Measurements from ENCODE around the gene PITPNM3. TPM values are rescaled to one million over a fixed set of nuclear protein-coding genes. Genes with fewer than 3 reads are reported as not detected.

Gene PITPNM3
- total RNA-seq, 1 experiment from 2014 or later: 0.44 TPM

DNA sequence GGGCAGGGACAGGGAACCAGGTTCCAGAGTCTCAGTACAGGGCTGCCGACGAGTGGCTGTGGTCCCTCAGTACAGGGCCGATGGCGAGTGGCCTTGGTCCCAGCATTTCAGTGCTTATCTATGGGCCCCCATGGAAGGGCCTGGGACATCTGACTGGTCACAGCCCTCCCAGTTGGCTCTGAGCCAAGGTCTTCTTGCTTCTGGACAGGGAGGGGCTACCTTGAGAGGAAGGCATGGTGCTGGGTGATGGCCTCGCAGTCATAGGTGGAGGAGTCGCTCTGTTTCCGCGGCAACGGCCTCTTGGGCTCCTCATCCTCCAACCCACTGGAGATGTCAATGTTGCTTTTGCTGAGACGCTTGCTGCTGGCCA is 79.6 kb downstream of the PITPNM3 start:
- H3K27me3 ChIP-seq (ENCODE audit: control insufficient read depth, insufficient read depth, low read length): no peaks in the 10 kb centered on the region; the same call in 1 of the 2 replicates
- DNase-seq (ENCODE audit: low read depth, low spot score): no peak
- ChIA-PET POLR2A (no interaction called here), CTCF (interaction anchor here (0.6 kb wide), 1 partner anchor 30 kb away, joined by 3 read pairs; no protein-coding TSS in a partner anchor)
- no peak for TF ChIP-seq POLR2AphosphoS5 (IDR thresholded peaks at IDR 0.05; ENCODE audit: low read depth, low read length)
- no peak for TF ChIP-seq REST (IDR thresholded peaks at IDR 0.05; ENCODE audit: insufficient read depth in 1 of 2, low read depth in 2 of 2, low read length in 1 of 2)
- TF ChIP-seq, protein P1, sequence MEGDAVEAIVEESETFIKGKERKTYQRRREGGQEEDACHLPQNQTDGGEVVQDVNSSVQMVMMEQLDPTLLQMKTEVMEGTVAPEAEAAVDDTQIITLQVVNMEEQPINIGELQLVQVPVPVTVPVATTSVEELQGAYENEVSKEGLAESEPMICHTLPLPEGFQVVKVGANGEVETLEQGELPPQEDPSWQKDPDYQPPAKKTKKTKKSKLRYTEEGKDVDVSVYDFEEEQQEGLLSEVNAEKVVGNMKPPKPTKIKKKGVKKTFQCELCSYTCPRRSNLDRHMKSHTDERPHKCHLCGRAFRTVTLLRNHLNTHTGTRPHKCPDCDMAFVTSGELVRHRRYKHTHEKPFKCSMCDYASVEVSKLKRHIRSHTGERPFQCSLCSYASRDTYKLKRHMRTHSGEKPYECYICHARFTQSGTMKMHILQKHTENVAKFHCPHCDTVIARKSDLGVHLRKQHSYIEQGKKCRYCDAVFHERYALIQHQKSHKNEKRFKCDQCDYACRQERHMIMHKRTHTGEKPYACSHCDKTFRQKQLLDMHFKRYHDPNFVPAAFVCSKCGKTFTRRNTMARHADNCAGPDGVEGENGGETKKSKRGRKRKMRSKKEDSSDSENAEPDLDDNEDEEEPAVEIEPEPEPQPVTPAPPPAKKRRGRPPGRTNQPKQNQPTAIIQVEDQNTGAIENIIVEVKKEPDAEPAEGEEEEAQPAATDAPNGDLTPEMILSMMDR (IDR thresholded peaks at IDR 0.05): no peak
- ATAC-seq: no peak
- no peaks in the 10 kb centered on the region for H3K9me3 ChIP-seq (ENCODE audit: control insufficient read depth, insufficient read depth, low read depth, low read length)
- no peaks in the 10 kb centered on the region for H3K36me3 ChIP-seq (ENCODE audit: control insufficient read depth, insufficient read depth, low read length)
- in situ Hi-C loops (cut with HindIII; ENCODE audit: low pct_unique_long_range_greater_than_20kb, low sequenced_read_pairs) (no loop called here), intact Hi-C loops (cut with micrococcal nuclease; ENCODE audit: unreplicated experiment) (no loop called here)
- no peak overlapping the region for H3K4me3 ChIP-seq (ENCODE audit: low read depth in 2 of 2, low read length in 2 of 2)
- BruUV-seq (replicated peaks): no TSS peak
- no peak overlapping the region for H3K27ac ChIP-seq (ENCODE audit: low read length)
- H3K4me1 ChIP-seq (ENCODE audit: control insufficient read depth, insufficient read depth, low read length): peaks cover under 1% of the 10 kb centered on the region; the same call in 1 of the 2 replicates

GRCh38 chr17:6476076-6476809 is 80.1 kb downstream of the PITPNM3 start:
- H3K4me3 ChIP-seq (ENCODE audit: low read depth in 2 of 2, low read length in 2 of 2): no peak overlapping the region
- H3K27ac ChIP-seq (ENCODE audit: low read length): no peak overlapping the region
- ChIA-PET CTCF (interaction anchor here (0.6 to 0.8 kb wide), 2 partner anchors 19 to 31 kb away, joined by 3 read pairs; no protein-coding TSS in a partner anchor), POLR2A (no interaction called here)
- no peak for TF ChIP-seq TCF7L2 (IDR thresholded peaks at IDR 0.05; ENCODE audit: low read depth, low read length)
- no peaks in the 10 kb centered on the region for H3K36me3 ChIP-seq (ENCODE audit: control insufficient read depth, insufficient read depth, low read length)
- no peak for DNase-seq (ENCODE audit: low read depth, low spot score)
- intact Hi-C loops (cut with micrococcal nuclease; ENCODE audit: unreplicated experiment) (no loop called here), in situ Hi-C loops (cut with HindIII; ENCODE audit: low pct_unique_long_range_greater_than_20kb, low sequenced_read_pairs) (no loop called here)
- no peaks in the 10 kb centered on the region; the same call in 1 of the 2 replicates for H3K27me3 ChIP-seq (ENCODE audit: control insufficient read depth, insufficient read depth, low read length)
- ATAC-seq: no peak
- no TSS peak for BruUV-seq (replicated peaks)
- no peaks in the 10 kb centered on the region for H3K9me3 ChIP-seq (ENCODE audit: control insufficient read depth, insufficient read depth, low read depth, low read length)
- peaks cover 3% of the 10 kb centered on the region; the same call in 1 of the 2 replicates for H3K4me1 ChIP-seq (ENCODE audit: control insufficient read depth, insufficient read depth, low read length)

DNA sequence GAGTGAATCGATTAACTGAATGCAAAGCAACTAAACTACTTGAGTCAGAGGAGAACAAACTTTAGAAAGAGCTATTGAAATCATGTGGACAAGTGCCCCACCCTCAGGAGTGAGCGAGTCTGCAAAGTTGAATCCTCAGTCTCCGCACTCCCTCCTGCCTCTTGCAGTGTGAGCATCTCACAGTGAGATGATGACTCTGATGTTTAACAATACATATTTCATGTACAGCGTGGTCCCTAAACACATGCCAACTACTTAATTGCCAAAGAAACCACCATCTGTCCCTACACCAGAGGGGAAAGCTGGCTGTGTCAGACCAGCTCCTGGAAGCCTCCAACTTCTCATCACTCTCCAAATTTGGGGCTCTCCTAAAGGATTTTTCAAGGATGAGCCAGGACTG is 80.9 kb downstream of the PITPNM3 start:
- POLR2A ChIA-PET: no interaction called here
- H3K4me3 ChIP-seq (ENCODE audit: low read depth in 2 of 2, low read length in 2 of 2): no peak overlapping the region
- intact Hi-C loops (cut with micrococcal nuclease; ENCODE audit: unreplicated experiment) (no loop called here), in situ Hi-C loops (cut with HindIII; ENCODE audit: low pct_unique_long_range_greater_than_20kb, low sequenced_read_pairs) (no loop called here)
- H3K27ac ChIP-seq (ENCODE audit: low read length): no peak overlapping the region
- no peaks in the 10 kb centered on the region for H3K36me3 ChIP-seq (ENCODE audit: control insufficient read depth, insufficient read depth, low read length)
- no peak for ATAC-seq
- no peaks in the 10 kb centered on the region; the same call in 1 of the 2 replicates for H3K27me3 ChIP-seq (ENCODE audit: control insufficient read depth, insufficient read depth, low read length)
- BruUV-seq (replicated peaks): no TSS peak
- peaks cover 3% of the 10 kb centered on the region; the same call in 1 of the 2 replicates for H3K4me1 ChIP-seq (ENCODE audit: control insufficient read depth, insufficient read depth, low read length)
- TF ChIP-seq TCF7L2 (IDR thresholded peaks at IDR 0.05; ENCODE audit: low read depth, low read length) (no peak), SIN3A (IDR thresholded peaks at IDR 0.05; ENCODE audit: borderline replicate concordance, insufficient read depth, low read depth, low read length) (no peak), REST (IDR thresholded peaks at IDR 0.05; ENCODE audit: insufficient read depth in 1 of 2, low read depth in 2 of 2, low read length in 1 of 2) (no peak), POLR2AphosphoS5 (IDR thresholded peaks at IDR 0.05; ENCODE audit: low read depth, low read length) (no peak)
- TF ChIP-seq, protein P1 (IDR thresholded peaks at IDR 0.05): no peak
- no peak for DNase-seq (ENCODE audit: low read depth, low spot score)
- CTCF ChIA-PET: interaction anchor here (0.8 kb wide), 1 partner anchor 19 kb away, joined by 3 read pairs; no protein-coding TSS in a partner anchor
- H3K9me3 ChIP-seq (ENCODE audit: control insufficient read depth, insufficient read depth, low read depth, low read length): no peaks in the 10 kb centered on the region
